ENCODE data around the gene TBX15. TPM values are rescaled to one million over a fixed set of nuclear protein-coding genes. Genes with fewer than 3 reads are reported as not detected.

Gene TBX15
- total and polyA plus RNA-seq, 9 of the 15 experiments (the other 6 are each of a cell fraction or from before 2014, with no cell fraction given) = 0.03 to 3.4 (median 2.3) TPM

- H3K9me3 ChIP-seq (replicated peaks; ENCODE audit: control insufficient read depth, insufficient read depth, low read depth, low read length) = no peaks in the 10 kb centered on the region
- no peaks in the 10 kb centered on the region for H3K36me3 ChIP-seq (ENCODE audit: control insufficient read depth, insufficient read depth, low read length)
- H3K27me3 ChIP-seq (ENCODE audit: control insufficient read depth in 2 of 2, insufficient read depth in 2 of 2, low read length in 2 of 2) = peaks cover 0 to 13% of the 10 kb centered on the region in 2 experiments; a peak in 3 of 5 replicates
- 2% methylated on average over 3 of the region's 3 CpGs for WGBS (ENCODE audit: insufficient coverage, low coverage, missing lambda C conversion rate)
- no peak for FAIRE-seq
- CTCF ChIA-PET (ENCODE audit: low intra/inter-chr PET ratio) = no interaction called here
- H3K27ac ChIP-seq (ENCODE audit: extremely low read depth, low read depth, low read length) = no peak overlapping the region
- H2AFZ ChIP-seq (ENCODE audit: low read depth, low read length) = no peak overlapping the region
- H3K9me1 ChIP-seq (ENCODE audit: control insufficient read depth, insufficient read depth, low read length) = no peaks in the 10 kb centered on the region
- H3K79me2 ChIP-seq (ENCODE audit: control insufficient read depth, insufficient read depth, low read length) = no peaks in the 10 kb centered on the region
- peaks cover 0 to 10% of the 10 kb centered on the region in 2 experiments; a peak in 1 of 5 replicates for H3K4me1 ChIP-seq (replicated peaks in 1 of 2; ENCODE audit: control insufficient read depth in 2 of 2, insufficient read depth in 2 of 2, low read length in 2 of 2)
- POLR2A ChIA-PET = interaction anchor here (1.0 kb wide), 1 partner anchor 857 kb away, joined by 3 read pairs; no protein-coding TSS in a partner anchor
- BruUV-seq (replicated peaks) = no TSS peak
- no peak overlapping the region for H3K9ac ChIP-seq (ENCODE audit: insufficient read depth in 1 of 2, low read depth in 2 of 2, low read length in 2 of 2)
- no peaks in the 10 kb centered on the region for H4K20me1 ChIP-seq (replicated peaks; ENCODE audit: control insufficient read depth, insufficient read depth, low read length)
- DNase-seq (ENCODE audit: extremely low read depth in 1 of 4, low spot score in 3 of 4) = no peak
- ATAC-seq = no peak
- no peak overlapping the region for H3K4me3 ChIP-seq
- no peak overlapping the region for H3K4me2 ChIP-seq (ENCODE audit: insufficient read depth, low read length)
- intact Hi-C loops (cut with micrococcal nuclease) = no loop called here
- TF ChIP-seq C11orf30 (IDR thresholded peaks at IDR 0.05; ENCODE audit: low read depth) (peak; percentile 19; the same call in 1 of the 2 replicates), SIN3B (IDR thresholded peaks at IDR 0.05; ENCODE audit: low read depth) (no peak)
- in situ Hi-C loops (cut with MboI) = no loop called here
Observed at GRCh38 chr1:119011706-119012105, 23.6 kb upstream of the TBX15 start.

DNA sequence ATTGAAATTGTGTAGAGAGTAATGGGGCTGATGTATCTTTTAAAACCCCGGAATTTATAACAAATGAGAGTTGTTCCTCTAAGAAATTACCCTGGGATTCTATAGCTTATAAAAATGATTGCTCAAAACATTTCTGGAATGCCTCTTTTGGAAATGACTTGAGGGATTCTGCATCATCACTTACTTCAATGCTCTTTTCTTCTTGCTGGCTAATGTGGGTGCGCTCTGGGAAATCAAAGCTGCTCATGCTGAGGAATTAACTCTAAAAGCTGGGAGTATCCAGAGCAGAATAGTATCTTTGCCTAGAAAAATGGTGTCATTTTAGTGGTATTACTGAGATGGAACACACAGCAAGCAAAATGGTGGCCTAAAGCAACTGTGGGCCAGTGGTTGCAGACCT, 23.0 kb upstream of the TBX15 start:
- DNase-seq (ENCODE audit: extremely low read depth in 1 of 4, low spot score in 3 of 4) = no peak
- Histone ChIP-seq H3K9me3 (replicated peaks; ENCODE audit: control insufficient read depth, insufficient read depth, low read depth, low read length) (no peaks in the 10 kb centered on the region), H3K27ac (ENCODE audit: extremely low read depth, low read depth, low read length) (no peak overlapping the region), H3K9me1 (ENCODE audit: control insufficient read depth, insufficient read depth, low read length) (no peaks in the 10 kb centered on the region), H3K9ac (ENCODE audit: insufficient read depth in 1 of 2, low read depth in 2 of 2, low read length in 2 of 2) (no peak overlapping the region), H3K4me3 (no peak overlapping the region), H3K36me3 (ENCODE audit: control insufficient read depth, insufficient read depth, low read length) (no peaks in the 10 kb centered on the region), H2AFZ (ENCODE audit: low read depth, low read length) (no peak overlapping the region), H3K4me2 (ENCODE audit: insufficient read depth, low read length) (no peak overlapping the region), H3K4me1 (replicated peaks in 1 of 2; ENCODE audit: control insufficient read depth in 2 of 2, insufficient read depth in 2 of 2, low read length in 2 of 2) (peaks cover 0 to 10% of the 10 kb centered on the region in 2 experiments; a peak in 1 of 5 replicates), H3K79me2 (ENCODE audit: control insufficient read depth, insufficient read depth, low read length) (no peaks in the 10 kb centered on the region), H4K20me1 (replicated peaks; ENCODE audit: control insufficient read depth, insufficient read depth, low read length) (no peaks in the 10 kb centered on the region), H3K27me3 (ENCODE audit: control insufficient read depth in 2 of 2, insufficient read depth in 2 of 2, low read length in 2 of 2) (peaks cover 0 to 19% of the 10 kb centered on the region in 2 experiments; a peak in 3 of 5 replicates)
- FAIRE-seq = no peak
- intact Hi-C loops (cut with micrococcal nuclease) (no loop called here), in situ Hi-C loops (cut with MboI) (no loop called here)
- WGBS (ENCODE audit: insufficient coverage, low coverage, missing lambda C conversion rate) = 6% methylated on average over 2 of the region's 2 CpGs
- no peak for TF ChIP-seq LEF1 (IDR thresholded peaks at IDR 0.05)
- TF ChIP-seq ETV5 (CRISPR knock-in tag; IDR thresholded peaks at IDR 0.05; ENCODE audit: low read depth) = no peak
- TF ChIP-seq MAFG (tag; conservative IDR thresholded peaks at IDR 0.05) = no peak
- ChIA-PET POLR2A (interaction anchor here (1.0 kb wide), 1 partner anchor 857 kb away, joined by 3 read pairs; no protein-coding TSS in a partner anchor), CTCF (ENCODE audit: low intra/inter-chr PET ratio) (no interaction called here)
- no peak for ATAC-seq
- BruUV-seq (replicated peaks) = no TSS peak
